Endothelial cell of hepatic sinusoid (primary cell): ENCODE data around the gene KIF22.
"Not testable (repeated sequence)": the region's sequence is repeated elsewhere in the genome, so short reads cannot be mapped to it uniquely, and the experiment has no call there.

Experiments
- in situ Hi-C: cut with HindIII; loops from 2 replicates; pipeline ENCODE4 v1.10.0; 2017; ENCODE audit warnings: low sequenced_read_pairs

Gene KIF22

GRCh38 chr16:29793153-29793552, 2.6 kb downstream of the KIF22 start:
- in situ Hi-C loops = not testable (repeated sequence)

GRCh38 chr16:29794231-29794710, 3.7 kb downstream of the KIF22 start:
- in situ Hi-C loops = no loop called here

GRCh38 chr16:29802416-29802935, 11.9 kb downstream of the KIF22 start:
- in situ Hi-C loops = loop anchor here (10.0 kb wide), 2 partner anchors 62 to 172 kb away; partner anchors contain the start of genes CDIPT and TAOK2

- in situ Hi-C loops = loop anchor here (10.0 kb wide), 2 partner anchors 61 to 171 kb away; partner anchors contain the start of genes CDIPT and TAOK2
Observed at GRCh38 chr16:29804020-29804419, 13.5 kb downstream of the KIF22 start.

- in situ Hi-C loops = loop anchor here (10.0 kb wide), 2 partner anchors 60 to 170 kb away; partner anchors contain the start of genes CDIPT and TAOK2
Observed at GRCh38 chr16:29804455-29805231, 14.1 kb downstream of the KIF22 start.

- in situ Hi-C loops = loop anchor here (10.0 kb wide), 2 partner anchors 59 to 169 kb away; partner anchors contain the start of genes CDIPT and TAOK2
Observed at GRCh38 chr16:29805232-29806098, 14.9 kb downstream of the KIF22 start.

- in situ Hi-C loops = loop anchor here (10.0 kb wide), 2 partner anchors 59 to 169 kb away; partner anchors contain the start of genes CDIPT and TAOK2
Observed at GRCh38 chr16:29806099-29806579, 15.6 kb downstream of the KIF22 start, which contains the start of gene MAZ. TSS of gene MAZ (plus strand) at chr16:29806529. CDS start at chr16:29806702, 173 bp downstream.

- in situ Hi-C loops = loop anchor here (10.0 kb wide), 2 partner anchors 58 to 168 kb away; partner anchors contain the start of genes CDIPT and TAOK2
Observed at GRCh38 chr16:29806641-29807425, 16.3 kb downstream of the KIF22 start.

GRCh38 chr16:29807426-29808218, 17.1 kb downstream of the KIF22 start:
- in situ Hi-C loops = loop anchor here (10.0 kb wide), 2 partner anchors 57 to 167 kb away; partner anchors contain the start of genes CDIPT and TAOK2

GRCh38 chr16:29808219-29808900, 17.8 kb downstream of the KIF22 start:
- in situ Hi-C loops = loop anchor here (10.0 kb wide), 2 partner anchors 56 to 166 kb away; partner anchors contain the start of genes CDIPT and TAOK2

- in situ Hi-C loops = loop anchor here (10.0 kb wide), 2 partner anchors 56 to 166 kb away; partner anchors contain the start of genes CDIPT and TAOK2
Observed at GRCh38 chr16:29809031-29809747, 18.6 kb downstream of the KIF22 start.

GRCh38 chr16:29809850-29810698, 19.5 kb downstream of the KIF22 start:
- in situ Hi-C loops = loop anchor here (10.0 kb wide), 2 partner anchors 55 to 165 kb away; partner anchors contain the start of genes CDIPT and TAOK2

GRCh38 chr16:29810699-29811169, 20.2 kb downstream of the KIF22 start:
- in situ Hi-C loops = no loop called here

GRCh38 chr16:29811170-29811895, 20.8 kb downstream of the KIF22 start:
- in situ Hi-C loops = no loop called here

GRCh38 chr16:29811896-29812665, 21.5 kb downstream of the KIF22 start, which contains the start of gene PRRT2:
TSS of gene PRRT2 (plus strand) at chr16:29812193. CDS start at chr16:29813055, 862 bp downstream.
- in situ Hi-C loops = no loop called here
